ENCODE data around the gene CCSER1.
"Not testable (repeated sequence)": the region's sequence is repeated elsewhere in the genome, so short reads cannot be mapped to it uniquely, and the experiment has no call there.

The CCSER1 gene

GRCh38 chr4:91220315-91220714 lies 1093.1 kb downstream of the CCSER1 start:
- DNase-seq, result no peak

DNA sequence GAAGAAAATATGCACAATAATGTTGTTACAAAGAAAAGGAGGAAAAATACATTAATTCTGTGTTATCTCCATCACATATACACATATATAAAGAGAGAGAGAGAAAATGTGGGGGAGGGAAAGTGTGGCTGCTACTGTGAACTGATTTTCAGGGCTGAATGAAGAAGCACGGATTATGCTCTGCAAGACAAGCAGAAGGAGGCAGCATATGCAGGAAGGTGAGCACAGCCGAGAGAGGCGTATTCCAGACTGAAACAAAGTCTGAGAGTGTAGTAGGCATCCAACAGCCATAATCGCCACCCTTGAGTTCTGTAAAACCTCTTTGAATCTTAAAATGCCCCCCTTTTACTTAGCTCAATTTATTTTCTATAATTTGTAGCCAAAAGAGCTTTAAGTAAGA lies 1094.8 kb downstream of the CCSER1 start:
- no peak for DNase-seq

DNA sequence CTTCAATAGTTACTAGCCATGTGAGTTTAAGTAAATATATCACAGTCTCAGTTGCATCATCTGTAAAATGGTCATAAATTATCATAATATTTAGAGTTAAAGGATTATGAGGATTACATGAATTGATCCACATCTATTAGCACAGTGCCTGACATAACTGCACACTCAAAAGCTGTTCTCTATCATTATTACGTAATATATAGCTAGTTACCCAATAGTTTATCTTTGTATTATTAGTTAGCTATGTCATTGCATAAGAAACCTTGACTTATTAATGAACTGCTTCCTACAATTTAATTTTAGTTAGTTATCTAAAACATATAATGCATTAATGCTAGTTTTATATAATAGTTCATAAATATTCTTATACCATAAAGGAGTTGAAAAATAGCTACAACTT lies 1099.7 kb downstream of the CCSER1 start:
- DNase-seq, result no peak

DNA sequence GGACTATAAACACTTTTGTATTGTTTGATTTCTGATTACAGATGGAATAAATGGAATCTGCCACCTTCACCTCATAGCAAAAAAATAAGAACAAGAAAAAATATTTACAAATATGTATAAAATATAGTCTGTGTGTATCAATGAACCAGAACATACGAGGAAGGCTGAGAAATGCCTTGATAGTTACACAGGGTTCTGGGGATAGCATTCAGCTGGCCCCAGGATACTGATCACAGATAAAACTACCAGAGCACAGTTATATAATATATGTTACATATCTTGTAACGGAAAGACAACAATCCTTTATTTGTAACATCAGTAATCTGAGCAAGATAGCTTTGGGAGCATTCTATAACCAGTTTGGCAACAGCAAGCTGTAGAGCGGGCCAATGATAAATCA lies 1101.5 kb downstream of the CCSER1 start:
- no peak for DNase-seq

DNA sequence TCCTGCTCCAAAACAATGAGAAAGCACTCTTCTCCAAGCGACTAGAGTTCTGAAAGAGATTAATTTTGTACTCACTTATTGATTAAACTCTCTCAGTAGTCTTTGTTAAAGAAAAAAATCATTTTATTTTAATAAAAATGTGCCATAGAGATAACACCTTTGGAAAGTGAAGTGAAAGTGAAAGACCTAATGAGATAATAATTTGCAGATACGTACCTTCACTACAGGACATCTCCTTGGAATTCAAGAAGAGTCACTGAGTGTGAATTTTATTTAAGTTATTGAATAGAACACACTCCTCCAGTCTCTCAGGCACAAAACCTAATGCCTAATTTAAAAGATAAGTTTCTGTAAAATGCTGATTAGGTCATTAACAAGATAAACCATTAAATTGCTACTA lies 1106.0 kb downstream of the CCSER1 start:
- DNase-seq, result no peak

DNA sequence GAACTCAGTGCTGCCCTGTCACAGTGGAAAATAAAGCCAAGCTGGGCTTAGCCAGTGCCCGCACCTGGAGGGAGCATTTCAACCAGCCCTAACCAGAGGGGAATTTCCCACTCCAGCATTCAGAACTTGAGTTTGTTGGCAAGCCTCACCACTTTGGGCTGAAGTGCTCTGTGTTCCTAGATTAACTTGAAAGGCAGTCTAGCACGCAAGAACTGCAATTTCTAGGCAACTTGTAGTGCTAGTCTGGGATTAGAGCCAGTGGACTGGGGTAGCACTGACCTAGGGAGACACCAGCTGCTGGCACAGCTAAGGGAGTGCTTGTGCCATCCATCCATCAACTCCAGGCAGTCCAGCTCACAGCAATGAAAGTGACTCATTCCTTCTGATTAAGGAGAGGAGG lies 1115.9 kb downstream of the CCSER1 start:
- DNase-seq, result no peak

- DNase-seq, result no peak
These were observed 1128.8 kb downstream of the CCSER1 start for GRCh38 chr4:91256043-91256442.

DNA sequence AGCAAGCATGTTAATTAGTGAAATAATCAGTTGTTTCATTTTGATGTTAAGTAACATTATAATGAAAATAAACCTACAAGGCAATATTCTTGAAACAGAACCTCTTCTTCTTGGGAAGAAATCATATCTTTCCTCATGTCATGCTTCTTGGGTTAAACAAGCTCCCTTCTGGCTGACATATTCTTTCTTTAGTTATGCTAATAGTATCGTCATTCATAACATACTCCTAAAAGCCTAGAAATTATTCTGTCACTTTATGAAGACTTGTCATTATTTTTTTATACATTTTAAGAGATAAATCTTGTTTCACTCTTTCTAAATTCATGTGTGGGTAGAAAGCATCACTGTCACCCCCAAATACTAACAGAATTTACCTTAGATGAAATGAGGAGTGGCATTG lies 1129.6 kb downstream of the CCSER1 start:
- no peak for DNase-seq

DNA sequence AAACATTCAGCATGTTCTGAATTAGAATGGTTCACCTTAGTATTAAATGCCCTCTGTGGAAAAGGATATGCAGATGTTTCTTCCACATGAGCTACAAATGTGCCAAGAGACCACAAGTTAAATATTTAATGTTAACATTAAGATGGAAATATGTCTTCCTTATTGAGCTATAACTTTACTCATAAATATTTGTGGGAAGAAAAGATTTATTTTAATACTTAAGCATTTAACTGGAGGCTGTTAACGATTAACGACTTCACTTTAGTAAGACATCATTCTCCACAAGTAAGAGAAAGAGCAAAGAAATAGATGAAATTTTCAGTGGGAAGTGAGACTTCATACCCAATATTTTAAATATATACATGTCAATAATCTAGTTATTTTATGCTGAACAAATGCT lies 1130.5 kb downstream of the CCSER1 start:
- no peak for DNase-seq

DNA sequence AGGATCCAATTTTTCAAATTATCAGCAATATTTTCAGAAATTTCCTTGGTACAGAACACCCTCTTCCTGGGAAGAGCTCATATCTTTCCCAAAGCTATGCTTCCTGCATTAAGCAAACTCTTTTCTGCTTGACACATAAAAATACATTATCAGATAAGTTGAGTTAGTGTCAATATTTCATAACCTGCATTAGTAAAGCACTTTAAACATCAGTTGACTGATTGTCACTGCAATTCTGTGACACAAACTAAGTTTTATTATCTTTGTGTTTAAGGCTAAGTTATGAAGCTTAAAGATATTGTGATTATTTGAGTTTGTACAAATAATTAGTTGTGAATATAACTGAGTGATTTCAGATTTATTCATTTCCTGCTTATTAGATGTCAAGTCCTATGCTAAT lies 1131.1 kb downstream of the CCSER1 start:
- no peak for DNase-seq

DNA sequence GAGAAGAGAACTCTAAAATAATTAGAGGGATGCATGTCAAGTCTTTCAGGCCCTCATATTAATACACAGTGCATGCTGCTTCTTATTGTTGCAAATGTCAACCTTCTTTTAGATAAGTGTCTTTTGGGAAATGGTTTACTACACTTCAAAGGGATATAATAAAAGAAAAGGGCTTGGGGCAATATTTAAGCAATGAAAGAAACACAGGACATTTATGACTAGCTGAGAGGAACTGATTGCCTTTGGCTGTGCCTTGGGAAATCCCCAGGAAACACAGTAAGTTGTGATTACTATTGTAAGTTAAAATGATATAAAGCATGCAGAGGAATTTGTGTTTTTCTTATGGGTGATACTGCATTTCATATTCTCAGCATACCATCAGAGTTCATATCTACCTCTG lies 1140.3 kb downstream of the CCSER1 start:
- no peak for DNase-seq

DNA sequence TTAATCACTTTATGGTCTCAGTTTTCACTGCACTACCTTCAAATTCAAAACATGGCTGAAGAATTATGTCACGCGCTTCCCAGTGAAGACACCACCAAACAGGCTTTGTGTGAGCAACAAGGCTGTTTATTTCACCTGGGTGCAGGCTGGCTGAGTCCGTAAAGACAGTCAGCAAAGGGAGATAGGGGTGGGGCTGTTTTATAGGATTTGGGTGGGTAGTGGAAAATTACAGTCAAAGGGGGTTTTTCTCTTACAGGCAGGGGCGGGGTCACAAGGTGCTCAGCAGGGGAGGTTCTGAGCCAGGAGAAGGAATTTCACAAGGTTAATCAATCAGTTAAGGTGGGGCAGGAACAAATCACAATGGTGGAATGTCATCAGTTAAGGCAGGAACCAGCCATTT lies 1141.3 kb downstream of the CCSER1 start:
- not testable (repeated sequence) for DNase-seq

DNA sequence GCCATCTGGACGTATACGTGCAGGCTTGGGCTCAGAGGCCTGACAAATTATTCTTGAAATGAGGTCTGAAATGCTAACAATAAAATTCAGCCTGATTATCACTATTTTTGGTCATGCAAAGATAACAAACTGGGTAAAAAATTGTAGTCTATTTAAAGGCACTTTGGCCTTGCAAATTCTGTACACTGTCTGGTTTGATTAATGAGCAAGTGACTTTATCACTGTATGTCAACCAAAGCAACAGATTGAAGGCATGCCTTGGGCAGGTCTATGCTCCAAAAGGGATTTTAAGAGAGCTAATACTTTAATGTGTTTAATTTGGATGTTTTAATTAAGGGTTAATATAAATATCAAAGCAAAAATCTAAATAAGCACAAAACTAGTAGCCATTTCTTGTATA lies 1141.7 kb downstream of the CCSER1 start:
- no peak for DNase-seq

DNA sequence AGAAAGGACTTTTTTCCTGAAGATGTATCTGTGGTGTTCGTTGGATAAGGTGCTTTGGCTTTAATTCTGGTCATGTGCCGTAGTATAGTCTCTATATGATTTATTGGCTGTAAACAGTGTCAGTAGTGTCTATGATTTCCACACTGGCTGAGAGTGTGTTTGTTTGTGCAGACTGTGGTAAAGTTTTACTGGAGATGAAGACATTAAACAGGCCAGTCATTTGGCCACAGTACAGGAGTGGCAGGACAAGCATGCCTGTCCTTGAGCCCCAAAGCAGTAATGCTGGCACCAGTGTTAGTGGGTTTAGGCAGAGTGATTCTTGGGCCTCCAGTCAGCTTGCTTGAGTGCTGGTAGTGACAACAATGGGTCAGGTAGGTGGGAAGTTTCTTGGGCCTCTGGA lies 1152.7 kb downstream of the CCSER1 start:
- DNase-seq, result no peak

DNA sequence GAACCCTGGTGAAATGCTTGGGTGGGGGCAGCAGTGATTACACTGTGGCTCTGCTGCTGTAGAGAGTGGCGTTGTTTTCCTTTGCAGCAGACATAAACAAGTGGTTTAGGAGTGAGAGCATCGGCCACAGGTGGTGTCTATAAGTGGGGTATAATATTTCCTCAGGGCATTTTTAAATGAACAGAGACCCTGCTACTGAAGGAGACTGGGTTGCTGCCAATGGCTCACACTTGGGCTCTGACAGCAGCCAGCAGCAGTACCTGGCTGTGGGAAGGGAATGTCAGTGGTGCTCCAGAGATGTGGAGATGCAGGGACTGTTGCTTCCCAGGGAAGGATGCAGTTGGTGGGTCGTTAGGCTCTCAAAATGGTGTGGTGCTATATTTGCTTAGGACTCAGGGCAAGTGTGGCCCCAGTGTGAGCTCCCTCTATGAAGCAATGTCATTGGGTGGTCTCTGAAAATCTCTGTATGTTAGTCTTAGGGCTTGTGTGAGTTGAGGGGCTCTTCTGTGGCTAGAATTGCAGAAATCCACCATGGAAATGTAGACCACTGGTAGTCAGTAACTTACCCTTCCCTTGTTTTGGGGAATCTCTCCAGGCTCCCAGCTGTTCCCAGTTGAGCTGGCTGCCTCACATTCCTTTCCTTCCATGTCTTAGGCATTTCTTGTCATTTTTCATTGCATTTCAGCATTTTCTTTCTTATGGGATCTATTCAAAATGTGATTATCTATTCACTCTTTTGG lies 1153.5 kb downstream of the CCSER1 start:
- no peak for DNase-seq

- DNase-seq, result no peak
These were observed 1155.0 kb downstream of the CCSER1 start for GRCh38 chr4:91282217-91282616.

- no peak for DNase-seq
These were observed 1156.6 kb downstream of the CCSER1 start for GRCh38 chr4:91283726-91284230.

- DNase-seq, result no peak
These were observed 1157.3 kb downstream of the CCSER1 start for GRCh38 chr4:91284480-91284879.

DNA sequence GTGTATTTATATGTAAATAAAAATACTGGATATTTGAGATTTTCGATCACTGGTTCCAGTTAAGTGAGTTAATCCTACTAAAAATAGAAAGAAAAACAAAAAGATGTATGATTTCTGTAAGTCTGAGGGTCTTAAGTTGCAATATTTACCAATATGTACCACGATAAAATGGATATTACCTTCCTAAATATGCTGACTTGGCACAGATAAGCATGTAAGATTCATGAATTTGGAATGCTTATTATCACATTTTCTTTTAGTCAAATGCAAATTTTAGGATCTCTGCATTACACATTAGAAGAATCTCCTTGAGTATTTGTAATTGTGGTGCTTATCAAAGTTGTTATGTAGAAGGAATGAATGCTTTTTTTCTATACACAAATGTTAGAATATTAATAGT lies 1158.3 kb downstream of the CCSER1 start:
- DNase-seq, result no peak

DNA sequence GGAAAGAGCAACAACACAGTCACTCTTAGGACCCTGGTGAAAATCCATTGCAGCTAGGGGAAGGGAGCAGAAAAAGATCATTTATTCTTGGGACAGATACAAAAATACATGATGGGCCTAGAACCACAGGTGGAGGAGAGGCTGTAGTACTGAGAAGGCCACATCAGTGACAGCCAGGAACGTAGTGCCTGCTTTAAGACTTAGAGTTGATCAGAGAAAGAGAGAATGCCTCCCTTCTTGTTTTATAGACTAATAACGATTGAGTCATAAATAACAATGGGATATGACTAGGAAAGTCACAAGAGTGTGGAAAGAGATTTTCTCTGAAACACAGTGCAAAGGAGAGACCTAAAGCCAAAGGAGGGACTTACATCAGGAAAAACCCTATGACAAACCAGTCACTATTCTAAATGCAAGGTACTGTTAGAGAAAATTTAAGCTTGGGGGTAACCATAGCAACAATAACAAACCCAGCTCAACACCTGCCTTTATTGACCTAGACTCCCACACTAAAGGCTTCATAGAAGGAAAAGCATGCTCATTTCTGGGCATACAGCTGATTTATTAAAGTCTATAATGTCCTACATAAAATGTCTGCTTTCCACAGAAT lies 1161.6 kb downstream of the CCSER1 start:
- no peak for DNase-seq

DNA sequence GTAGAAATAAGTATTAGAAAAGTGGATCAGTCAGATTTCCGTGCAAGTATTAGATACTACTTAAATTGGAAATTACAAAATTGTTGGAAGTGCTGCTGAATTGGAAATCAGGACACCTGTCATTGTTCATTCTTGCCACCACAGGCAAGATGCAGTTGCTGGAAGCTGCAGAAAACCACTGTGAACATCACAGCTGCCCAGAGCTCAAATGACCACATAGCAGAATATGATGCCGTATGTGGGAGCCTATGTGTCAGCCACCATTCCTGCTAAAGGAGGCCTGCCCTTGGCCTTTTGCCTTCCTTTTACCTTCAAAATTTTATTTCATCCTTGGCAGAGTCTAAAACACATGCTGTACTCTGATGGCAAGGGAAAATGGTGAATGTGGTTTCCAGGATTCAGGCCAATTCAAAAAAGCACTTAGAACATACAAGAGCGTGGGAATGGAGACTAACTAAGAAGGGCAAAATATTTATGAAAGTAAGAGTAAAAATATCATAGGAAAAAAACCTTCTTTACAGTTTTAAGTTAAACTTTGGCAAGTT lies 1171.0 kb downstream of the CCSER1 start:
- DNase-seq, result no peak

GRCh38 chr4:91298824-91299223 lies 1171.6 kb downstream of the CCSER1 start:
- no peak for DNase-seq

DNA sequence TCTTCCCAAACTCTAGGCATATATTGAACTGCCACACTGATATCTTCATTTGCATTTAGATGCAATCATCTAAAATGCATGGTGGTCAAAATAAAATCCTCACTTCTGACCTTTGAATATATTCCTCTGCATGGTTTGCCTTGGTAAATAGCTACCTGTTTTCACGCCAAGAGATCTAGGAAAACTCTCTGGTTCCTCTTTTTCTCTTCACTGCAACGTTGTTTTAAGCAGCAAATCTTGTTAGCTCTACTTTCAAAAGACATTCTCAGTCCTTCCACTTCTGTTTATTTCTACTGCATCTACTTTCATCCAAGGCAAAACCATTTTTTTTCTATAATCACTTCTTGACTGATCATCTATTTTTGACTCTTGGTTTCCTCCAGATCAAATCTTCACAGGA lies 1174.9 kb downstream of the CCSER1 start:
- DNase-seq, result no peak

DNA sequence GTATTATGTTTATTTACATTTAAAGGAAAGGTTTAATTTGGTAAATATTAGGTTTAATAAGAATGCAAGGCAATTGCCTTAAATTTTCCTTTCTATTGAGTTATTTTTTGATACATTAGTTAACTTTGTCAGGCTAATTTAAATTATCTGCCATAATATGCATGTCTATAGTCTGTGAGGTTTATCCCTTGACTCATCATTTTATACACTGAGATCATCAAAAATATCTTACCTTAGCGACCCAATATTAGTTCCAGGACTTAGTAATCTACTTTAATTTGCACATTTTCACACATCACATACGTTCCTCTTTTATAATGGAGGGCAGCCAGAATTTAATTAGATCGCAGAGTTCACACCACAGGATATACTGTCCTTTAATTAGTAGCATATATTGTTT lies 1177.1 kb downstream of the CCSER1 start:
- DNase-seq, result no peak

DNA sequence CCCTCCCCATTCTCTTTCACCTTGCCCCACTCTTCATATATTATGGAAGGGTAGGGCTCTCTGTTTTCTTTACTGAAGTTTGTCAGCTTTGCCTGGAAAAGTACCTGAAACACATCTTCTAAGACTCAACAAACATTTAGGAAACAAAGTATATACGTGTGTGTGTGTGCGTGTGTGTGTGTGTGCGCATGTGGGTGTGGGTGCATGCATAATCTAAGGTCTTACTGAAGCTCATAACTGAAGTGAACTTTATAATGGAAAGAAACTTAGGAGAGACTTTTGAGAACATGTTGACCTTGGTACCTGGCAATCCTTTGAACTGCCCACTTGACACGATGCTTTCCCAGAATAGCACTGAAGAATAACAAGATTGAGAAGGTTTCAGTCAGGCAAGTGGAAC lies 1190.2 kb downstream of the CCSER1 start:
- no peak for DNase-seq
